Skeletal muscle tissue (tissue), 4 donors: ENCODE data around the gene GOLGA8M. TPM values are rescaled to one million over a fixed set of nuclear protein-coding genes. Genes with fewer than 3 reads are reported as not detected.
"Not testable (repeated sequence)": the region's sequence is repeated elsewhere in the genome, so short reads cannot be mapped to it uniquely, and the experiment has no call there.

ENCODE experiments used
- H3K27ac ChIP-seq: one replicate; pipeline ENCODE4 v1.7.0; 2013; ENCODE audit warnings: mild to moderate bottlenecking, low read depth, low read length, inconsistent platforms
- H3K27me3 ChIP-seq, 3 donors: one replicate each; pipeline ENCODE4 v1.7.0; 2013; ENCODE audit warnings: low read length in 3 of 3; ENCODE audit not compliant: control insufficient read depth in 3 of 3, insufficient read depth in 3 of 3
- H3K36me3 ChIP-seq, 3 donors: one replicate each; pipeline ENCODE4 v1.7.0; 2013; ENCODE audit warnings: low read length in 3 of 3; ENCODE audit not compliant: control insufficient read depth in 3 of 3, insufficient read depth in 3 of 3
- H3K4me1 ChIP-seq, 3 donors: one replicate each; pipeline ENCODE4 v1.7.0; 2013; ENCODE audit warnings: low read length in 3 of 3, mild to moderate bottlenecking in 3 of 3; ENCODE audit not compliant: control insufficient read depth in 3 of 3, insufficient read depth in 3 of 3
- H3K4me3 ChIP-seq, 3 donors: one replicate each; pipeline ENCODE4 v1.7.0; 2013; ENCODE audit warnings: low read length in 3 of 3
- H3K9ac ChIP-seq, 3 donors: one replicate each; pipeline ENCODE4 v1.7.0; 2013; ENCODE audit warnings: low read length in 3 of 3, mild to moderate bottlenecking in 3 of 3, moderate library complexity in 2 of 3, low read depth in 1 of 3
- H3K9me3 ChIP-seq, 3 donors: one replicate each; pipeline ENCODE4 v1.7.0; 2013; ENCODE audit warnings: low read length in 3 of 3; ENCODE audit not compliant: control insufficient read depth in 3 of 3
- total RNA-seq: library from RNA; depleted of rRNA; stranded (reverse); fragments of >200 nt; gene quantifications from one replicate; pipeline ENCODE4 v1.2.3, GENCODE V29; 2014
- donor health status: Osteomylitis.

The GOLGA8M gene
- total RNA-seq, 1 donor from 2014 or later = 1.0 TPM

DNA sequence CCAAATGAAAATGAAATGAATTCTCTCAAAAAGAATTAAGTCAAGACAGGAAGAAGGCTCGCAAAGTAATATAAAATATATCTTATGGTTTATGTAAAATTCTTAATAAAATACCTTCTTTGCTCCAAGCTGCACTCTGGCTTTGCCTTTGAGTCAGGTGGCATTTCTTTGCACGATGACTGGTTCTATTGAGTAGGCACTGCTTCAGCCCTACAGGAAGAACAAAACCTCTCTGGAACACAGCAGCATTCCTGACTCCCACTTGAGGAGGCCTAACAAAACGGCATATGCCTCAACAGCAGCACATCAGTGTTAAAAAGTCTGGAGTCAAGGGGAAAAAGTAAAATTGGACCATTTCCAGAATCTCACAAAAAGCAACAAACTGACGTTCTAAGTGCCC, 7.4 kb upstream of the GOLGA8M start:
- not testable (repeated sequence) for H3K4me1 ChIP-seq, H3K9ac ChIP-seq, H3K4me3 ChIP-seq, H3K27ac ChIP-seq, H3K9me3 ChIP-seq, H3K27me3 ChIP-seq, H3K36me3 ChIP-seq

DNA sequence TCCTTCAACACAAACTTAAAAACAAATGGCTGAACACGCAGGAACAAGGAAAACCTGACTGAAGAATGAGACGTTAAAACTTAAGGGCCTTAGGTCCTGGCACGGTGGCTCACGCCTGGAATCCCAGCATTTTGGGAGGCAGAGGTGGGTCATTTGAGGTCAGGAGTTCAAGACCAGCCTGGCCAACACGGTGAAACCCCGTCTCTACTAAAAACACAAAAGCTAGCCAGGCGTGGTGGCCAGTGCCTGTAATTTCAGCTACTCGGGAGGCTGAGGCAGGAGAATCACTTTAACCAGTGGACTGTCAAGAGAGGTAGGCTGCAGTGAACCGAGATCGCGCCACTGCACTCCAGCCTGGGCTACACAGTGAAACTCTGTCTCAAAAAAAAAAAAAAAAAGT, 6.4 kb upstream of the GOLGA8M start:
- H3K27ac ChIP-seq, H3K27me3 ChIP-seq, H3K9me3 ChIP-seq, H3K9ac ChIP-seq, H3K4me3 ChIP-seq, H3K36me3 ChIP-seq, H3K4me1 ChIP-seq: not testable (repeated sequence)

DNA sequence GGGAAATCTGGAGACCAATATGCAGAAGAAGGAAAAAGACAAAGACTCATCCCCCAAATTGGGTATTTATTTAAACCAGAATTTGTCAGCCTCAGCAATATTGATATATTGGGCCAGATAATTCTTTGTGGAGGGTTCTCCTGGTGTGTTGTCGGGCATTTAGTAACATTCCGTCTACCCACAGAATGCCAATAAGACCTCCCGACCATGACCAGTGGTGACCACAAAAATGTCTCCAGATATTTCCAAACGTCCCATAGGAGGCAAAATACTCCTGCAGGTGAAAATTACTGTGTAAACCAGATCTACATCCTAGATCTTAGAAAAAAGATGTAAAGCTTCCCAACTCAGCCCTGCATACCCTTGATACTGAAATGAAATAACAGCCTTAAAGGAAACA, 2.0 kb upstream of the GOLGA8M start:
- H3K36me3 ChIP-seq, H3K9me3 ChIP-seq, H3K9ac ChIP-seq, H3K4me1 ChIP-seq, H3K4me3 ChIP-seq, H3K27ac ChIP-seq, H3K27me3 ChIP-seq: not testable (repeated sequence)

DNA sequence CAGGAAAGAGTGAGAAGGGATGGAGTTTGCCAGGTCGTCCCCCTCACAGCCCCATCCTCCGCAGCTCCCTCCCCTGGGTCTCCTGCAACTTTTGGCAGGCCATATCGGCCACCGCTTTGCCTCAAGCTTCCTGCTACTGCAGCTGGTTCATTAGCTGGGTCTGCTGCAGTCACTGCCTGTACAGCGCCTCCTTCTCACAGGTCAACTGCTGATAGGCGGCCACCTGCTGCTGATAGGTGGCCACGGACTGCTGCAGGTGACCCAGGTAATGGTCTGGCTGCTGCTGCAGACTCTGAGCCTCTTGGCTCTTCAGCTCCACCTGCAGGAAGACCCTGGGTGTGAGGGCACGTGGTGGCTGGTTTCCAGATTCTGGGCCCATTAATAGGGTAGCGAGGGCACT, 8.3 kb downstream of the GOLGA8M start:
- not testable (repeated sequence) for H3K36me3 ChIP-seq, H3K27me3 ChIP-seq

DNA sequence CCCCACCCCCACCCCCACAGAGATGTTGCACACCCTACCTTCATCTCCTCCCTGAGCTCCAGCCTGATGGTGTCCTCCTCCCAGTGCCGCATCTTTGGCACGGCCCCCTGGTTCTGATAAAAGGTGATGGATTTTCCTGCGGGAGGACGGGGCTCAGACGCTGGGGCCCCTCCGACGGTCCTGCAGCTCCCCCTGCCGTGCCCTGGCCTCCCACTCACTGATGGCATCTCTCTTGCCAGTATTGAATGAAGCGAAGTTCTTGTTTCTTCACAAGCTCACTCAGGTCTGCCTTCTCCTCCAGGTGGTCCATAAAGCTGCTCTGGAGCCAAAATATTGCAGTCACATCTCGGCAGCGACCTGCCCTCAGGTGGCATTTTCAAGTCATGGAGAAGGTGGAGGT, 9.8 kb downstream of the GOLGA8M start:
- not testable (repeated sequence) for H3K27me3 ChIP-seq, H3K4me1 ChIP-seq, H3K27ac ChIP-seq, H3K36me3 ChIP-seq, H3K4me3 ChIP-seq, H3K9ac ChIP-seq, H3K9me3 ChIP-seq

More for the DNA sequence above, 8.3 kb downstream of the GOLGA8M start:
- H3K4me1 ChIP-seq, H3K4me3 ChIP-seq, H3K9me3 ChIP-seq, H3K27ac ChIP-seq, H3K9ac ChIP-seq: not testable (repeated sequence)

DNA sequence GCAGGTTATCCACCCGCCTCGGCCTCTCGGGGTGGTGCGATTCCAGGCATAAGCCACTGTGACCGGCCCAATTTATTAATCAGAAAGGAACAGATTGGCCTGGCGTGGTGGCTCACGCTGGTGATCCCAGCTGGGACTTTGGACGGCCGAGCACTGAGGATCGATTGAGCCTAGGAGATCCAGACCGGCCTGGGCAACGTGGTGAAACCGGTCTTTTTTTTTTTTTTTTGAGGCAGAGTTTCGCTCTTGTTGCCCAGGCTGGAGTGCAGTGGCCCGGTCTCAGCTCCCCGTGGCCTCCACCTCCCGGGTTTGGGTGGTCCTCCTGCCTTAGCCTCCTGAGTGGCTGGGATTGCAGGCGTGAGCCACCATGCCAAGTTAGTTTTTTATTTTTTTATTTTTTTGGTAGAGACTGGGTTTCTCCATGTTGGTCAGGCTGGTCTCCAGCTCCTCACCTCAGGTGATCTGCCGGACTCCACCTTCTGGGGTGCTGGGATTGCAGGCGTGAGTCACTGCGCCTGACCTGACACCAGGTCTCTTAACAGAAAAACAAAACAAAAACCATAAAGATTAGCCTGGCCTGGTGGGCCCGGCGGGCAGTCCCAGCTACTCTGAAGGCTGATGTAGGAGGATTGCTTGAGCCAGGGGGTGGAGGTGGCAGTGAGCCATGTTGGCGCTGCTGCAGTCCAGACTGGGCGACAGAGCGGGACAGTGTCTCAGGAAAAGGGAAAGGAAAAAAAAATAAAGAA, 18.0 kb downstream of the GOLGA8M start:
- not testable (repeated sequence) for H3K27me3 ChIP-seq, H3K36me3 ChIP-seq

DNA sequence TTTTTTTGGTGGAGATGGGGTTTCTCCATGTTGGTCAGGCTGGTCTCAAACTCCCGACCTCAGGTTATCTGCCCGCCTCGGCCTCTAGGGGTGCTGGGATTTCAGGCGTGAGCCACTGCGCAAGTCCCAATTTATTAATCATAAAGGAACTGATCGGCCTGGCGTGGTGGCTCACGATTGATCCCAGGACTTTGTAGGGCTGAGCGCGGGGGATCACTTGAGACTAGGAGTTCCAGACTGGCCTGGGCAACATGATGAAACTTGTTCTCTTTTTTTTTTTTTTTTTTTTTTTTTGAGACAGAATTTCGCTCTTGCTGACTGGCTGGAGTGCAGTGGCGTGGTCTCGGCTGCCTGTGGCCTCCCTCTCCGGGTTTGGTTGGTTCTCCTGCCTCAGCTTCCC, 19.2 kb downstream of the GOLGA8M start:
- not testable (repeated sequence) for H3K9me3 ChIP-seq, H3K4me3 ChIP-seq, H3K9ac ChIP-seq, H3K4me1 ChIP-seq, H3K27ac ChIP-seq, H3K27me3 ChIP-seq, H3K36me3 ChIP-seq

More for the DNA sequence above, 18.0 kb downstream of the GOLGA8M start:
- H3K27ac ChIP-seq, H3K4me1 ChIP-seq, H3K9me3 ChIP-seq, H3K4me3 ChIP-seq, H3K9ac ChIP-seq: not testable (repeated sequence)

DNA sequence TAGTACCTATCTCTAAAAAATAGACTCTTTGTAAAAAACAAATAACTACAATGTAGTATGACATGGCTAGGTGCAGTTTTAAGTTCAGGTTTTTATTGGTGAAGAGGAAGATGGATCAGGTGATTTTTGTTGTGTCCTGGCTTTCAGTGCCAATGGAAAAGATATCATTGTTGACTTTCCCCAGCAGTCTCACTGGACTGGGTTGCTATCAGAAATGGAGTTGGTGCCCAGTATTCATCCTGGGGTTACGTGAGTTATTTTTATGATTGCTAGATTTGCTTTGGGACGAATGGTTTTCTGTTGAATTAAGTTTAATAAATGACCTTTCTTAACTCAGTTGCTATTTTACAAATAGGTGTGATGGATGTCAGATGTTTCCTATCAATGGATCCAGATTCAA, 38.7 kb downstream of the GOLGA8M start:
- not testable (repeated sequence) for H3K4me3 ChIP-seq, H3K27ac ChIP-seq, H3K9ac ChIP-seq, H3K27me3 ChIP-seq, H3K36me3 ChIP-seq, H3K9me3 ChIP-seq, H3K4me1 ChIP-seq

DNA sequence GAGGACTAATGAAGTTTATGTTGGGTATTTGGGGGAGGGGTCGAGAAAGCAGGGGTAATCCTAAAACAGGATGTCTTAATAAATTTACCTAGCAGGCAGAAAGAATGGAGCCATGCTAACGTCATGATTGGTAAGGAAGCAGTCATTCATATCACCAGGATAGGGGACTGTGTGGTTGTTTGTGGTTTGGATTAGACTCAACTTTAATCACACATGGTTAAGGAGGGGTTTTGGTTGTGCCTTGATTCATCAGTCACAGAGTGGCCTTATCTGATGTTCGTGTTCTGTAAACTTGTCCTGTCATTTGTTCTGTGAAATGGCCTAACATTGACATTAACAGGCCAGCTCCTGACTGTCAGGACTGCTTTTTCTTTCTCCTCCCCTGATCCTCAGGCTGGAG, 40.1 kb downstream of the GOLGA8M start:
- not testable (repeated sequence) for H3K27me3 ChIP-seq, H3K27ac ChIP-seq, H3K4me1 ChIP-seq, H3K4me3 ChIP-seq, H3K36me3 ChIP-seq, H3K9me3 ChIP-seq, H3K9ac ChIP-seq

DNA sequence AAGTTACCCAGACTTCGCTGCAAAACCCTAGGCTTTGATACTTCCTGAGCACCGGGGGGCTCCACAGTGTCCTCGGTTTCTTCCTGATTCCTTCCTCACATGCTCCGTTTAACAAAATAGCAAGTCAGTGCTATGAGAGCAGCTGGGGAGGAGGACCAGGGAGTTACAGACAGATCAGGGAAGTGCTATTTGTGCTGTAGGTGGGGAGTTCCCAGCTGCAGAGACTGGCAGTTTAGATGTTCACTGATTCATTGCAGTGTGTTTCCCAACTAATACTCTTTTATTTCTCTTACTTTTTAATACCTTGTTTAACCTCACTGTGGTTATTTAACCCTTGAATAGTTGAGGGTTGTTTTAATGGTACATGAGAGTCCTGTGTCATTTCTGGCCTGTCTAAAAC, 45.8 kb downstream of the GOLGA8M start:
- not testable (repeated sequence) for H3K27ac ChIP-seq, H3K9ac ChIP-seq, H3K9me3 ChIP-seq, H3K4me1 ChIP-seq, H3K27me3 ChIP-seq, H3K36me3 ChIP-seq, H3K4me3 ChIP-seq

DNA sequence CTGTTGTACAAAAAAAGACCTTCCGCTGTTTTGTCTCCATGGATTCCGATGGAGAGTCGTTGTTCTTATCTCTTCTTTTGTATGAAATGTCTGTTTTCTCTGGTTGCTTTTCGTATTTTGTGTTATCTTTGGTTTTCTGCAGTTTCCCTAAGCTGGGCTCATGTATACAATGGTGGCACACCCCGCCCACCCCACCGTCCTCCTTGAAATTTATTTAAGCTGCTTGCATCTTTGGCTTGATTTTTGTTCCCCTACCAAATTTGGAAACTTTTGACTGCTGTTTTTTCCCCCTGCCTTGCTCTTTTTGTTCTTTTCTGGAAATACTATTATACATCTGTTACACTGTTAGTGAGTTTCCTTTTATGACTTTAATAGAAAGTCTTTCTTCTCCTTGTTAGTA, 47.6 kb downstream of the GOLGA8M start:
- H3K4me3 ChIP-seq, H3K27ac ChIP-seq, H3K36me3 ChIP-seq, H3K27me3 ChIP-seq, H3K9ac ChIP-seq, H3K9me3 ChIP-seq, H3K4me1 ChIP-seq: not testable (repeated sequence)
